GM21360 (cell line): Measurements from ENCODE around the gene PHKG1.
A peak's percentile ranks its signal among the peaks of the same experiment; 100 is the strongest.
"Not testable (repeated sequence)": the region's sequence is repeated elsewhere in the genome, so short reads cannot be mapped to it uniquely, and the experiment has no call there.

Experiments
- ATAC-seq: cut with Tn5 transposase; IDR thresholded peaks from one replicate; pipeline ENCODE4 v1.9.1; 2021; ENCODE audit warnings: mild to moderate bottlenecking, moderate library complexity; ENCODE audit not compliant: unreplicated experiment

The PHKG1 gene

GRCh38 chr7:56092789-56093531, at the start of gene PHKG1:
Gene PHKG1 (minus strand): TSS chr7:56092952. CDS start chr7:56088941, 4,011 bp downstream.
- no peak for ATAC-seq

- not testable (repeated sequence) for ATAC-seq
Measured at GRCh38 chr7:56131062-56131461, 38.3 kb upstream of the PHKG1 start.

DNA sequence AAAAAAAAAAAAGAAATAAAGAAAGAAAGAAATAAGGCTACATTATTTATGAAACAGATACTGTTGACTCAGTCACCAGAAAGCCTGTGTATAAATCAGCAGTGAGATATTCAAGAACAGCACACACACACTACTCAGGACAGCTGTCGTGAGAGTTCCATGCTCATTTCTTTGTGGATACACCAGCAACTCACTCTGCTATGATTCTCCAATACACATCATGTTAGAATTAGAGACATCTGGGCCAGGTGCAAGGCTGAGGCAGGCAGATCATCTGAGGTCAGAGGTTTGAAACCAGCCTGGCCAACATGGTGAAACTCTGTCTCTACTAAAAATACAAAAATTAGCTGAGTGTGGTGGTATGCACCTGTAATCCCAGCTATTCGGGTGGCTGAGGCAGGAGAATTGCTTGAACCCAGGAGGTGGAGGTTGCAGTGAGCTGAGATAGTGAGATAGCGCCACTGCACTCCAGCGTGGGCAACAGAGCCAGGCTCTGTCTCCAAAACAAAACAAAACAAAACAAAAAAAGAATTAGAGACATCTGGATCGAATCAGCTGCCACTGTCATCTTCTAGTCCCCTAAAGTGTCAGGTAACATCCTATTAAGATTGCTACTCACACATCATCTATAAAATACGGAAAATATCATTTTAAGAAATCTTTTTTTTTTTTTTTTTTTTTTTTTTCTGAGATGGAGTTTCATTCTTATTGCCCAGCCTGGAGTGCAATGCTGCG, 34.7 kb upstream of the PHKG1 start:
- ATAC-seq, result no peak

DNA sequence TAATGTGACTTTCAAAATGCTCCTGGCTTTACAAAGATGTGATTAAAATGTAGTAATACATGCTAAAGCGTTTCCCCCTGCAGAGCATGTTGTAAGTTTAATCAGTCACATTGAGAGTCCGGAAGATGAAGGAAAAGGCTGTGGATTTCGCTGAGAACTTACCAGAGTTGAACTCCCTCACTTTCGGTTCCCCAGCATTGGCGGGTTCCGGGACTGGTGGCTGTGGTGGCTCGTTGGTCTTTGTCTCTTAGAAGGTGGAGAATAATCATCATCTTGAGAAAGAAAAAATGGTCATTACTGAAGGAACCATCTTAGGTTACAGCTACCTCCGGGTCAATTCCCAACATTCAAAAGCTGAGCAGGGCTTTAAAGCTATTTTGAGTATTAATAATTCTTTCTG, 33.1 kb upstream of the PHKG1 start:
- no peak for ATAC-seq

DNA sequence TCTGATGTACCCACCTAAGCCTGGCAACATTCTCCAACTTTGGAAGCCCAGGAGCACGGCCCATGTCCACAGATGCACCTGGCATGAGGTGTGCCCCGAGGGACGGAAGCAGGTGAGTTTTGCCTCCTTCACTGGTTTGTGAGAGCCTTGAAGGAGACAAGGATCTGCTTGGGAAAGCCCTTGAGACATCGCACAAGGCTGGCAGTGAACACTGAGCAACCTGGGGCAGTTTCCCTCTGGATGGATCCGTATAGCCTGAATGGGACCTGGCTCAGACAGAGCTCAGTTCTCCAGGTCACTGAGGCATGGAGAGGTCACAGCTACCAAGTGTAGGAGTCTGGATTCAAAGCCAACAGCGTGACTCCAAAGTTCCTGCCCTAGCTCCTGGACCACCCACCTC, 32.2 kb upstream of the PHKG1 start:
- no peak for ATAC-seq

DNA sequence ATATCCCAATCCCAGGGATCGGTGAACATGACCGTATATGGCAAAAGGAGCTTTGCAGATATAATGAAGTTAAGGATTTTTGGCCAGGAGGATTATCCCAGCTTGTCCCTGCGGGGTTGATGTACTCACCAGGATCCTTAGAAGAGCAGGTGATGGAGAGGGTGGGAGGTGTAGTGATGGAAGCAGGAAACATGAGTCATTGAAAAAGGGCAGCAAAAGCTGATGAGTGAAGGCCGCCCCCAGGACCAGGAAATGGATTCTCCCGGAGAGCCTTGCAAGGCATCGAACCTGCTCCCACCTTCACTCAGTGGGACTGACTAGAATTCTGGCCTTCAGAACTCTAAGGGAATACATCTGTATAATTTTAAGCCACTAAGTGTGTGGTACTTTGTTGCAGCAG, 28.7 kb upstream of the PHKG1 start:
- no peak for ATAC-seq

- ATAC-seq, result no peak
Measured at GRCh38 chr7:56115852-56116538, 23.2 kb upstream of the PHKG1 start, which contains the start of gene NUPR2. Gene NUPR2 (minus strand): TSS chr7:56116417. CDS start chr7:56116314, 103 bp downstream.

- not testable (repeated sequence) for ATAC-seq
Measured at GRCh38 chr7:56112244-56112643, 19.5 kb upstream of the PHKG1 start.

- ATAC-seq, result no peak
Measured at GRCh38 chr7:56110611-56111010, 17.9 kb upstream of the PHKG1 start.

DNA sequence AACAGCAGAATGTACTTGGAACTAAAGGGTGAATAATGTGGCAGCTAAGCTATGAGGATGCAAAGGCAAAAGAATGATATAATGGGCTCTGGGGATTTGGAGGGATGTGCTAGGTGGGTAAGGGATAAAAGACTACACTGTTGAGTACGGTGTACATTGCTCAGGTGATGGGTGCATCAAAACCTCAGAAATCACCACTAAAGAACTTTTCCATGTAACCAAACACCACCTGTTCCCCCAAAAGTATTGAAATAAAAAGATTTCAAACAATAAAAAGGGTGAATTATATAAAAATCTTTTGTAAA, 15.2 kb upstream of the PHKG1 start:
- no peak for ATAC-seq

DNA sequence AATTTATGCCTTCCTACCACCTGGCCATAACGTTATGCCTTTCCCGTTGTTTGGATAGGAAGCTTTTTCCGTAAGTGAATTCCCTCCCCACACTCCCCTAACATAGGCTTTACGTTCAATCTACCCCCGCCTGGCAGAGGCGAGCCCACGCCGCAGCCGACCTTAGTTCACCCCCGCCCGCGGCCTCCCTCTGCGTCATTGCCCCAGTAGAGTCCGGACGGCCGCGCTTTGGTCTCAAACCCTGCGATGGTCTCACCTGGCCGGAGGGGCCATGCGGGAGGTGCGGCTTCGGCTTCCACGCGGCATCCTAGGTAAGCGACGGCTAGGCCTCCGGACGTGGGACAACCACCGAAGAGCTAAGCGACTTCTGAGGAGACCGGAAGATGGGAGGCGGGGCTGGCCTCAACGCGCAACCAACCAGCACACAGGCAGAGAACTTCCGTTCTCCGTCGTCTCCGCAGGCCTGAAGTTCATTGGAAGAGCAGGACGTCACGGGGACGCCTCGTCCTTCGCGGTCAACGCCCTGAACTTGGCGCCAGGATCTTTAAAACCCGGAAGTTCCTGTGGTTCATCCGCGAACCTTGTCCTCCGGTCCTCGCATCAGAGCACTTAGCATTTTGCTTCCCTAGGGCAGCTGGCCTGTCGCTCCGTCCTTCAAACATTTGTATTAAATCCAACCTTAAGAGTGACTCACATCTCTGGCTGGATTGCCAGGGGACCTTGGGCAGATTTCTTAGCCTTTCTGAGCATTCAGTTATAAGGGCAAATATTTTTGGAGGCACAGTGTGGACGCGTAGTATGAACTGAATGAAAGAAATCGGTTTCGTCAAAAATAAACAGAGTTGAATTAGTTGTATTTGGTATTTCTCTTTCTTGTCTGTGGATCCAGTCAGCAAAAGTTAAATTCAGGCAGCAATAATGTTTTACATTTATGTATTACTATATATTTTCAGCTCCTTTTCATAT, 13.6 kb upstream of the PHKG1 start, which contains the start of gene CHCHD2:
Gene CHCHD2 (minus strand): TSS at position 369 of the 966 bp plus-strand sequence. CDS start 63 bp downstream, at position 306.
- ATAC-seq, result peak; percentile 100

GRCh38 chr7:56105508-56105907, 12.8 kb upstream of the PHKG1 start:
- ATAC-seq, result no peak

GRCh38 chr7:56104138-56104537, 11.4 kb upstream of the PHKG1 start:
- ATAC-seq, result not testable (repeated sequence)

GRCh38 chr7:56099653-56100052, 6.9 kb upstream of the PHKG1 start:
- ATAC-seq, result no peak

DNA sequence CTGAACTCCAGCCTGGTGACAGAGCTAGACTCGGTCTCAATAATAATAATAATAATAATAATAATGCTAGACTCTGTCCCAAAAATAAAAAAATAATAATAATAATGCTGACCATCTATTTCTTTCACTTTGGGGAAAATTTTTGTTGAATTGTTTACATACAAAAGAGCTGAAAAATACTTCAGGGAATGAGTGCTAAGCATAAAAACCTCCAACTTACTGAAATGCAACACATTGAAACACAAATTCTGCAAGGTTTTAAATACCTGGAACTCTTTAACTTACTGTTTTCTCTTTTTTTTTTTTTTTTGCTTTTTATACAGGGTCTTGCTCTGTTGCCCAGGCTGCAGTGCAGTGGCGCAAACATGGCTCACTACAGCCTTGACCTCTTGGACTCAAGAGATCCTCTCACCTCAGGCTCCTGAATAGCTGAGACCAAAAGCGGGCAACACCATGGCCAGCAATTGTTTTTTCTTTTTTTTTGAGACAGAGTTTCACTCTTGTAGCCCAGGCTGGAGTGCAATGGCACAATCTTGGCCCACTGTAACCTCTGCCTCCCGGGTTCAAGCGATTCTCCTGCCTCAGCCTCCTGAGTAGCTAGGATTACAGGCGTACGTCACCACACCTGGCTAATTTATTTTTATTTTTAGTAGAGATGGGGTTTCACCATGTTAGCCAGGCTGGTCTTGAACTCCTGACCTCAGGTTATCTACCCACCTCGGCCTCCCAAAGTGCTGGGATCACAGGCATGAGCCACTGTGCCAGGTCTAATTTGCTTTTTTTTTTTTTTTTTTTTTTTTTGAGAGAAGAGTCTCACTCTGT, 5.6 kb upstream of the PHKG1 start:
- ATAC-seq, result not testable (repeated sequence)

GRCh38 chr7:56097700-56098099, 4.9 kb upstream of the PHKG1 start:
- no peak for ATAC-seq

- ATAC-seq, result not testable (repeated sequence)
Measured at GRCh38 chr7:56092388-56092787, 364 bp downstream of the PHKG1 start.

DNA sequence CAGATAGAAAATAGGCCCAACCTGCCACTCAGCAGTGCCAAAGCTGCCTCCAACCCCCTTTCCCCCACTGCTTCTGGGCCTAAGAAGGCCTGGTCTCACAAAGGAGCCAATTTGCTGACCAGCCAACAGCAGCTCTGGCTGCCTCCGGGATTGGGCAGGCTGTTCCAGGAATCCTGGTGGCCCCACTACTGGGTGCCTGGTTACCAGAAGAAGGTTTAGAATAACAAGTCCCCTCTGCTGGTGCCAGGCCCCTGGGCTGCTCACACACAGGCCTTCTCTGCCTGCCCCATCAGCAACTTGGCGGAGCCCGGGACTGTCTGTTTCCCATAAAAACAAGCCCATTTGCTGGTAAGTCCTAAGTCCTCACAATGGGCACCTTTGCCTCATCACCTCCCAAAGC, 1.2 kb downstream of the PHKG1 start:
- ATAC-seq, result no peak

DNA sequence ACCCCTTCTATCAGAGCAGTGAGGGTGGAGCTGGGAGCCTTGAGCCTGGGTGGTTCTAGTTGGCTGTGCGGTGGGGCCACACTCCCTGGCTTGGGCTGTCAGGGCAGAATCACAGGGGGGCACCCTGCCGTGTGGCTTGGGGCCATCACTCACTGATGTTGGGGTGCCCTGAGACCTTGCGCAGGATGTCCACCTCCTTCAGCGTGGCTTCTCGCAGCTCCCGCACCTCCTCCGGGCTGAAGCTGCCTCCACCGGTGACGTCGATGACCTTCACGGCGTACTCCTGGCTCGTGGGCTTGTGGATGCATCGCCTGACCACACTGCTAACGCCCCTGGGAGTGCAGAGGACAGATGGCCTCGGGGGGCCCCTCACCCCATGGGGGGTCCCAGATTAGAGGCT, 5.3 kb downstream of the PHKG1 start:
- ATAC-seq, result no peak

DNA sequence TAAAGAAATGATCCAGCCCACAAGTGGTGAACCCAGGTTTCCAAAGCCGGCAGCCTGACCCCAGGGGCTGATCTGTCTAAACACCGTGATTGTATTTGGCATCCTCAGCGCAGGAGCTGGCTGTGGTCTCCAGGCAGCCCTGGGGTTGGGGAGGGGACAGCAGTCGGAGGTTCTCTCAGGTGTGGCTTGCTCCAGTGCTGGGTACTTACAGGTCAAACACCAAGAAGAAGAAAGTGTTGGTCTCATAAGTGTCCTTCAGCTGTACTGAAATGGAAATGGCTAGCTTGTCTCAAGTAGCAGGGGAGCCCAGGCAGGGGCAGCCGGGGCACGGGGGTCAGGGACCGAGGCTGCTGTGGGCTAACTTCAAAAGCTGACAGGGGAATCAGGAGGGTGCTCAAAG, 6.0 kb downstream of the PHKG1 start:
- no peak for ATAC-seq
